K562 (cell line): Measurements from ENCODE around the gene MSS51. TPM values are rescaled to one million over a fixed set of nuclear protein-coding genes. Genes with fewer than 3 reads are reported as not detected.

Experiments used
- CBX1 ChIP-seq: sonication (generic); IDR thresholded peaks from 2 replicates; pipeline ENCODE4 v1.6.1; 2016; ENCODE audit warnings: antibody characterized with exemption, low read depth, mild to moderate bottlenecking
- CBX3 ChIP-seq, 2 experiments: IDR thresholded peaks; 1 replicate in 1 of 2; 2 replicates in 1 of 2; pipeline ENCODE4 v1.6.1; 2012; ENCODE audit warnings: inconsistent platforms in 2 of 2, low read length in 2 of 2, borderline replicate concordance in 1 of 2, control low read depth in 1 of 2
- FOSL1 ChIP-seq: fragments of 200-800 bp; sonication (Bioruptor generic); conservative IDR thresholded peaks from 2 replicates; pipeline ENCODE4 v1.6.1; 2016; ENCODE audit warnings: missing genetic modification characterization, missing compliant biosample characterization
- FOXK2 ChIP-seq, 2 experiments: fragments of 450-650 bp; IDR thresholded peaks in 1 of 2; conservative IDR thresholded peaks in 1 of 2; 2 replicates each; pipeline ENCODE4 v1.6.1; 2016; ENCODE audit warnings: low read depth in 2 of 2, mild to moderate bottlenecking in 1 of 2
- HLTF ChIP-seq: fragments of 450-650 bp; IDR thresholded peaks from 2 replicates; pipeline ENCODE4 v1.6.1; 2016
- JUN ChIP-seq, 2 experiments: sonication (generic) in 1 of 2; formaldehyde crosslinking in 1 of 2; IDR thresholded peaks; 2 replicates each; pipeline versions ENCODE4 v1.6.1 to v1.8.0; 2012 to 2022; ENCODE audit warnings: borderline replicate concordance in 2 of 2, mild to moderate bottlenecking in 2 of 2, improper control_type of control experiment in 1 of 2, low read depth in 1 of 2, low read length in 1 of 2, missing genetic modification reagents in 1 of 2
- NCOR1 ChIP-seq: fragments of 450-650 bp; IDR thresholded peaks from 2 replicates; pipeline ENCODE4 v1.6.1; 2016; ENCODE audit warnings: mild to moderate bottlenecking, moderate library complexity
- RCOR1 ChIP-seq, 2 experiments: IDR thresholded peaks; 2 replicates each; pipeline ENCODE4 v1.6.1; 2012; ENCODE audit warnings: low read depth in 2 of 2, low read length in 2 of 2, borderline replicate concordance in 1 of 2, improper control_type of control experiment in 1 of 2
- XRCC5 ChIP-seq: fragments of 200-400 bp; formaldehyde crosslinking; IDR thresholded peaks from 2 replicates; pipeline ENCODE4 v1.6.1; 2017; ENCODE audit warnings: low read depth, mild to moderate bottlenecking, low read length
- ZEB2 ChIP-seq: fragments of 450-650 bp; IDR thresholded peaks from 2 replicates; pipeline ENCODE4 v1.6.1; 2016
- ZNF23 ChIP-seq: fragments of 250-450 bp; sonication (Bioruptor Pico); IDR thresholded peaks from 2 replicates; pipeline ENCODE4 v1.4.0; 2020; ENCODE audit warnings: mild to moderate bottlenecking
- polyA plus RNA-seq, 8 experiments: library from polyadenylated mRNA; depleted of rRNA in 4 of 8; stranded (reverse) in 5 of 8; unstranded in 3 of 8; fragments of >200 nt; fragmentation: Nextera tagmentation in 2 of 8; fragmentation: Illumina TruSeq in 1 of 8; extraction: Ambion mirVana in 2 of 8; extraction: Trizol in 1 of 8; gene quantifications; 2 replicates each; pipeline versions ENCODE4 v1.2.1 to v1.2.3, GENCODE V29; 2011 to 2014; ENCODE audit warnings: inconsistent platforms in 1 of 8, missing spikeins in 1 of 8
- total RNA-seq, 7 experiments: library from RNA; depleted of rRNA in 6 of 7; stranded (reverse); fragments of >200 nt in 6 of 7; fragmentation: Illumina TruSeq in 2 of 7; extraction: Trizol in 2 of 7; gene quantifications; 2 replicates each; pipeline versions ENCODE4 v1.2.1 to v1.2.3, GENCODE V29; 2011 to 2021; ENCODE audit warnings: low replicate concordance in 1 of 7
- TF ChIP-seq, protein P1 (sequence below), 2 experiments: fragments of 450-650 bp in 1 of 2; sonication (generic) in 1 of 2; formaldehyde crosslinking in 1 of 2; IDR thresholded peaks; 2 replicates each; pipeline versions ENCODE4 v1.7.1 to v1.9.0; 2016 to 2022; ENCODE audit warnings: inconsistent platforms in 1 of 2, mild to moderate bottlenecking in 1 of 2, missing genetic modification reagents in 1 of 2
- TF ChIP-seq, protein P2 (sequence below), 3 experiments: fragments of 200-800 bp in 1 of 3; sonication (Bioruptor generic) in 1 of 3; sonication (generic) in 1 of 3; formaldehyde crosslinking in 1 of 3; IDR thresholded peaks; 2 replicates each; pipeline versions ENCODE4 v1.6.1 to v1.8.0; 2016 to 2022; ENCODE audit warnings: mild to moderate bottlenecking in 2 of 3, missing compliant biosample characterization in 2 of 3, missing genetic modification characterization in 2 of 3, missing genetic modification reagents in 1 of 3
- TF ChIP-seq, protein P3 (sequence below), 2 experiments: fragments of 250-450 bp in 1 of 2; fragments of 450-650 bp in 1 of 2; sonication (Bioruptor Pico) in 1 of 2; IDR thresholded peaks; 2 replicates each; pipeline versions ENCODE4 v1.6.1 to v1.8.0; 2016 to 2021; ENCODE audit warnings: mild to moderate bottlenecking in 2 of 2, moderate library complexity in 2 of 2, missing compliant biosample characterization in 1 of 2, missing genetic modification characterization in 1 of 2
- TF ChIP-seq, protein P4 (sequence below): fragments of 450-650 bp; IDR thresholded peaks from 2 replicates; pipeline ENCODE4 v1.6.1; 2016

Gene MSS51
- total and polyA plus RNA-seq, 9 of the 15 experiments (the other 6 are each of a cell fraction or from before 2014, with no cell fraction given): 0.28 to 1.8 (median 1.2) TPM

DNA sequence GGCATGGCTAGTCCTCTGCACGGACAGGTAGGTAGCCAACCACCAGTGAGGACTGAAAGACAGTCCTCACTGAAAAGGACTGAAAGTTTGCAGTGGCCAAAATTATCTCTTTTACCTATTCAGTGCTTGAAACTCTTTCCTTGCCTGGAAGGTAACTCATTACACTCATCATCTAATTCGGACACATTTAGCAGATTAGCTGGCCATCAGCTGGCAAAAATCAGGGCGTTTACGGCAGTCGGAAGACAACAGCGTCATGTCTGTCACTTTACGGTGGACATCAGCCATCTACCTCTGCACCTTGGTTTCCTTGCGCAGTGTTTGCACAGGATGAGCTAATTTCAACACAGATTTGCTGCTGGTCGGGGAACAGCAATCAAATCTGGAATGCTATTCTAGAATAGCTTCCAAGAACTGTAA, 20.2 kb downstream of the MSS51 start (continued):
- TF ChIP-seq, protein P1, sequence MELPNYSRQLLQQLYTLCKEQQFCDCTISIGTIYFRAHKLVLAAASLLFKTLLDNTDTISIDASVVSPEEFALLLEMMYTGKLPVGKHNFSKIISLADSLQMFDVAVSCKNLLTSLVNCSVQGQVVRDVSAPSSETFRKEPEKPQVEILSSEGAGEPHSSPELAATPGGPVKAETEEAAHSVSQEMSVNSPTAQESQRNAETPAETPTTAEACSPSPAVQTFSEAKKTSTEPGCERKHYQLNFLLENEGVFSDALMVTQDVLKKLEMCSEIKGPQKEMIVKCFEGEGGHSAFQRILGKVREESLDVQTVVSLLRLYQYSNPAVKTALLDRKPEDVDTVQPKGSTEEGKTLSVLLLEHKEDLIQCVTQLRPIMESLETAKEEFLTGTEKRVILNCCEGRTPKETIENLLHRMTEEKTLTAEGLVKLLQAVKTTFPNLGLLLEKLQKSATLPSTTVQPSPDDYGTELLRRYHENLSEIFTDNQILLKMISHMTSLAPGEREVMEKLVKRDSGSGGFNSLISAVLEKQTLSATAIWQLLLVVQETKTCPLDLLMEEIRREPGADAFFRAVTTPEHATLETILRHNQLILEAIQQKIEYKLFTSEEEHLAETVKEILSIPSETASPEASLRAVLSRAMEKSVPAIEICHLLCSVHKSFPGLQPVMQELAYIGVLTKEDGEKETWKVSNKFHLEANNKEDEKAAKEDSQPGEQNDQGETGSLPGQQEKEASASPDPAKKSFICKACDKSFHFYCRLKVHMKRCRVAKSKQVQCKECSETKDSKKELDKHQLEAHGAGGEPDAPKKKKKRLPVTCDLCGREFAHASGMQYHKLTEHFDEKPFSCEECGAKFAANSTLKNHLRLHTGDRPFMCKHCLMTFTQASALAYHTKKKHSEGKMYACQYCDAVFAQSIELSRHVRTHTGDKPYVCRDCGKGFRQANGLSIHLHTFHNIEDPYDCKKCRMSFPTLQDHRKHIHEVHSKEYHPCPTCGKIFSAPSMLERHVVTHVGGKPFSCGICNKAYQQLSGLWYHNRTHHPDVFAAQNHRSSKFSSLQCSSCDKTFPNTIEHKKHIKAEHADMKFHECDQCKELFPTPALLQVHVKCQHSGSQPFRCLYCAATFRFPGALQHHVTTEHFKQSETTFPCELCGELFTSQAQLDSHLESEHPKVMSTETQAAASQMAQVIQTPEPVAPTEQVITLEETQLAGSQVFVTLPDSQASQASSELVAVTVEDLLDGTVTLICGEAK (IDR thresholded peaks at IDR 0.05): no peak
- TF ChIP-seq, protein P1 (CRISPR knock-in tag; IDR thresholded peaks at IDR 0.05): no peak
- TF ChIP-seq, protein P2, sequence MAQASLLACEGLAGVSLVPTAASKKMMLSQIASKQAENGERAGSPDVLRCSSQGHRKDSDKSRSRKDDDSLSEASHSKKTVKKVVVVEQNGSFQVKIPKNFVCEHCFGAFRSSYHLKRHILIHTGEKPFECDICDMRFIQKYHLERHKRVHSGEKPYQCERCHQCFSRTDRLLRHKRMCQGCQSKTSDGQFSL (CRISPR knock-in tag; IDR thresholded peaks at IDR 0.05): no peak
- TF ChIP-seq, protein P2 (tag; IDR thresholded peaks at IDR 0.05): no peak
- no peak for TF ChIP-seq NCOR1
- TF ChIP-seq, protein P3, sequence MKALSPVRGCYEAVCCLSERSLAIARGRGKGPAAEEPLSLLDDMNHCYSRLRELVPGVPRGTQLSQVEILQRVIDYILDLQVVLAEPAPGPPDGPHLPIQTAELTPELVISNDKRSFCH (CRISPR knock-in tag; IDR thresholded peaks at IDR 0.05): no peak
- TF ChIP-seq, protein P3 (tag; IDR thresholded peaks at IDR 0.05): no peak
- TF ChIP-seq HLTF: no peak
- TF ChIP-seq FOSL1 (tag): no peak
- TF ChIP-seq, protein P4, sequence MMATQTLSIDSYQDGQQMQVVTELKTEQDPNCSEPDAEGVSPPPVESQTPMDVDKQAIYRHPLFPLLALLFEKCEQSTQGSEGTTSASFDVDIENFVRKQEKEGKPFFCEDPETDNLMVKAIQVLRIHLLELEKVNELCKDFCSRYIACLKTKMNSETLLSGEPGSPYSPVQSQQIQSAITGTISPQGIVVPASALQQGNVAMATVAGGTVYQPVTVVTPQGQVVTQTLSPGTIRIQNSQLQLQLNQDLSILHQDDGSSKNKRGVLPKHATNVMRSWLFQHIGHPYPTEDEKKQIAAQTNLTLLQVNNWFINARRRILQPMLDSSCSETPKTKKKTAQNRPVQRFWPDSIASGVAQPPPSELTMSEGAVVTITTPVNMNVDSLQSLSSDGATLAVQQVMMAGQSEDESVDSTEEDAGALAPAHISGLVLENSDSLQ: peak; percentile 87
- TF ChIP-seq XRCC5: 0 out of 2 replicates have a peak, but pooled peaks have one; percentile 26
- TF ChIP-seq CBX1: no peak
- no peak; a peak in 1 of 3 replicates for TF ChIP-seq CBX3 (IDR thresholded peaks at IDR 0.05; ENCODE audit: borderline replicate concordance in 1 of 2, low read length in 2 of 2)
- TF ChIP-seq RCOR1 (IDR thresholded peaks at IDR 0.05; ENCODE audit: borderline replicate concordance in 1 of 2, low read depth in 2 of 2, low read length in 2 of 2): no peak; a peak in 1 of 4 replicates
- TF ChIP-seq ZNF23: no peak
- TF ChIP-seq JUN (IDR thresholded peaks at IDR 0.05; ENCODE audit: borderline replicate concordance, low read depth, low read length): no peak
- no peak for TF ChIP-seq JUN (CRISPR knock-in tag; IDR thresholded peaks at IDR 0.05; ENCODE audit: borderline replicate concordance)
- TF ChIP-seq FOXK2 (conservative IDR thresholded peaks at IDR 0.05 in 1 of 2, IDR thresholded peaks at IDR 0.05 in 1 of 2; ENCODE audit: low read depth in 2 of 2): peak; percentile 74 to 77
- no peak for TF ChIP-seq ZEB2
